Endothelial cell of umbilical vein (primary cell): ENCODE data around the gene SLC25A34. TPM values are rescaled to one million over a fixed set of nuclear protein-coding genes. Genes with fewer than 3 reads are reported as not detected.

Experiments
- BruUV-seq: library from RNA; stranded (reverse); fragments of 400-500 nt; replicated peaks from 2 replicates; lab custom pipeline; 2021; lab: Mats Ljungman, UMichigan
- CTCF ChIA-PET: fragments of 300-600, 350-600 bp; sonication (Branson Sonifier 250); formaldehyde crosslinking; loops from one replicate; lab custom pipeline; 2021; ENCODE audit warnings: antibody characterized with exemption, inconsistent platforms; lab: Charles Lee
- POLR2A ChIA-PET: fragments of 300-600, 350-600 bp; sonication (Branson Sonifier 250); formaldehyde crosslinking; loops from one replicate; lab custom pipeline; 2021; ENCODE audit warnings: antibody characterized with exemption, inconsistent platforms; lab: Charles Lee
- DNase-seq: peaks from one replicate; pipeline ENCODE4 v3.0.0-alpha.2; 2011; ENCODE audit warnings: low read depth, low spot score
- FAIRE-seq: peaks from 2 replicates; lab custom pipeline; 2011; peaks lifted over from hg19 to GRCh38; lab: Jason Lieb, UNC
- H2AFZ ChIP-seq: 2 replicates; pipeline ENCODE4 v1.6.0; 2012; ENCODE audit warnings: low read depth, low read length, control low read depth, inconsistent platforms
- H3K27ac ChIP-seq: 2 replicates; pipeline ENCODE4 v1.5.1; 2011; ENCODE audit warnings: low read depth, mild to moderate bottlenecking, control low read depth, low read length, moderate library complexity; ENCODE audit not compliant: insufficient read depth
- H3K27me3 ChIP-seq, 2 experiments: 2 replicates each; pipeline versions ENCODE4 v1.6.0 to v1.6.1; 2011; ENCODE audit warnings: low read length in 2 of 2, mixed read lengths in 1 of 2; ENCODE audit not compliant: control insufficient read depth in 2 of 2, insufficient read depth in 2 of 2
- H3K36me3 ChIP-seq, 2 experiments: 2 replicates in 1 of 2; 3 replicates in 1 of 2; pipeline ENCODE4 v1.5.1; 2011; ENCODE audit warnings: low read length in 2 of 2, mild to moderate bottlenecking in 1 of 2, moderate library complexity in 1 of 2; ENCODE audit not compliant: control insufficient read depth in 2 of 2, insufficient read depth in 2 of 2; ENCODE audit errors: extremely low read depth in 1 of 2
- H3K4me1 ChIP-seq: 3 replicates; pipeline ENCODE4 v1.5.1; 2011; ENCODE audit warnings: mild to moderate bottlenecking, low read length; ENCODE audit not compliant: control insufficient read depth, insufficient read depth; ENCODE audit errors: extremely low read depth
- H3K4me2 ChIP-seq: 2 replicates; pipeline ENCODE4 v1.6.1; 2011; ENCODE audit warnings: low read length, control low read depth, mixed read lengths; ENCODE audit not compliant: insufficient read depth
- H3K4me3 ChIP-seq, 3 experiments: fragments of 200-600 bp in 1 of 3; sonication (generic), shearing (Covaris generic) in 1 of 3; replicated peaks in 1 of 3; 2 replicates each; pipeline ENCODE4 v1.5.1; 2011 to 2016; ENCODE audit warnings: control low read depth in 3 of 3, low read length in 3 of 3, mild to moderate bottlenecking in 2 of 3, inconsistent platforms in 1 of 3, low read depth in 1 of 3, moderate library complexity in 1 of 3; ENCODE audit not compliant: insufficient read depth in 1 of 3
- H3K79me2 ChIP-seq: 2 replicates; pipeline ENCODE4 v1.6.0; 2012; ENCODE audit warnings: low read length, inconsistent platforms; ENCODE audit not compliant: control insufficient read depth, insufficient read depth
- H3K9ac ChIP-seq: replicated peaks from 2 replicates; pipeline ENCODE3; 2011; ENCODE audit warnings: low read length, control low read depth; ENCODE audit not compliant: insufficient read depth; ENCODE audit errors: extremely low read depth
- H3K9me1 ChIP-seq: replicated peaks from 3 replicates; pipeline ENCODE4 v1.6.0; 2011; ENCODE audit warnings: mild to moderate bottlenecking, low read length; ENCODE audit not compliant: control insufficient read depth, insufficient read depth; ENCODE audit errors: extremely low read depth
- H3K9me3 ChIP-seq: replicated peaks from 2 replicates; pipeline ENCODE4 v1.5.1; 2012; ENCODE audit warnings: low read length, inconsistent platforms; ENCODE audit not compliant: control insufficient read depth, insufficient read depth
- H4K20me1 ChIP-seq: replicated peaks from 2 replicates; pipeline ENCODE3; 2011; ENCODE audit warnings: mild to moderate bottlenecking, low read length; ENCODE audit not compliant: control insufficient read depth, insufficient read depth; ENCODE audit errors: extremely low read depth
- EZH2 ChIP-seq: IDR thresholded peaks from 2 replicates; pipeline ENCODE4 v1.6.1; 2012; ENCODE audit warnings: borderline replicate concordance, low read depth, mild to moderate bottlenecking, moderate library complexity, low read length, inconsistent platforms; ENCODE audit not compliant: severe bottlenecking
- FOS ChIP-seq: IDR thresholded peaks from 2 replicates; pipeline ENCODE4 v1.6.1; 2011; ENCODE audit warnings: mild to moderate bottlenecking, low read length, moderate library complexity, borderline replicate concordance; ENCODE audit not compliant: insufficient read depth
- GATA2 ChIP-seq: IDR thresholded peaks from 2 replicates; pipeline ENCODE4 v1.7.0; 2011; ENCODE audit warnings: low read depth, mild to moderate bottlenecking, moderate library complexity, mixed read lengths, low read length; ENCODE audit not compliant: insufficient read length, insufficient read depth
- JUN ChIP-seq: IDR thresholded peaks from 2 replicates; pipeline ENCODE4 v1.6.1; 2011; ENCODE audit warnings: borderline replicate concordance, low read depth; ENCODE audit not compliant: insufficient read length, insufficient read depth
- MYC ChIP-seq: IDR thresholded peaks from one replicate; pipeline ENCODE4 v1.6.1; 2011; ENCODE audit warnings: mild to moderate bottlenecking, low read depth, low read length
- POLR2A ChIP-seq: IDR thresholded peaks from 2 replicates; pipeline ENCODE4 v1.6.1; 2012; ENCODE audit warnings: low read depth, mild to moderate bottlenecking, control low read depth, low read length
- POLR2AphosphoS5 ChIP-seq: IDR thresholded peaks from 2 replicates; pipeline ENCODE4 v1.6.1; 2012; ENCODE audit warnings: low read depth, mild to moderate bottlenecking, control low read depth, low read length, moderate library complexity; ENCODE audit not compliant: insufficient read depth
- dilution Hi-C: fragments of 300-500 bp; cut with MboI; formaldehyde crosslinking; loops from one replicate; pipeline ENCODE4 v1.15.0; 2019; ENCODE audit warnings: low sequenced_read_pairs; ENCODE audit not compliant: extremely low pct_ligation_motif_present
- intact Hi-C: fragments of 100-400 bp; cut with micrococcal nuclease; formaldehyde crosslinking; loops from one replicate; pipeline ENCODE4 v1.10.0; 2022
- polyA plus RNA-seq, 4 experiments: library from polyadenylated mRNA; depleted of rRNA in 3 of 4; stranded (reverse) in 3 of 4; unstranded in 1 of 4; fragments of >200 nt; gene quantifications; 2 replicates each; pipeline versions ENCODE4 v1.2.1 to v1.2.3, GENCODE V29; 2011 to 2012; ENCODE audit warnings: missing spikeins in 1 of 4
- total RNA-seq: library from RNA; stranded (reverse); gene quantifications from 2 replicates; pipeline ENCODE4 v1.2.3, GENCODE V29; 2021
- TF ChIP-seq, protein P1 (sequence below): IDR thresholded peaks from 2 replicates; pipeline ENCODE4 v1.6.1; 2011; ENCODE audit not compliant: insufficient read depth, insufficient read length
- TF ChIP-seq, protein P2 (sequence below), 2 donors: IDR thresholded peaks; 1 replicate in 1 of 2; 2 replicates in 1 of 2; pipeline ENCODE4 v1.5.1; 2011; ENCODE audit warnings: low read length in 2 of 2, mild to moderate bottlenecking in 2 of 2, moderate library complexity in 2 of 2, control low read depth in 1 of 2, inconsistent platforms in 1 of 2, low read depth in 1 of 2; ENCODE audit not compliant: insufficient read depth in 1 of 2; ENCODE audit errors: extremely low read depth in 1 of 2

SLC25A34 gene
- total and polyA plus RNA-seq, 2 donors (not counting 3 experiments of a cell fraction or from before 2014, with no cell fraction given): 0.90 to 1.1 TPM

DNA sequence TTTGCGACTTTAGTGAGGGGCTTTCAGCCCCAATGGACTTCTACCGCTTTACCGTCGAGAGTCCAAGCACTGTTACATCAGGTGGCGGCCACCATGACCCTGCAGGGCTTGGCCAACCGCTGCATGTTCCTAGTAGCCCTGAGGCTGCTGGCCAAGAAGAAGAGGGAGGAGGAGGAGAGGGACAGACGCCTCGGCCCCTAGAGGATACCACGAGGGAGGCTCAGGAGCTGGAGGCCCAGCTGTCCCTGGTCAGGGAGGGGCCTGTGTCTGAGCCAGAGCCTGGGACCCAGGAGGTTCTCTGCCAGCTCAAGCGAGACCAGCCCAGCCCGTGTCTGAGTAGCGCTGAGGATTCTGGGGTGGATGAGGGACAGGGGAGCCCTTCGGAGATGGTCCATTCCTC is 8.6 kb upstream of the SLC25A34 start:
- dilution Hi-C loops (no loop called here), intact Hi-C loops (no loop called here)
- Histone ChIP-seq H3K27ac (no peak overlapping the region), H2AFZ (no peak overlapping the region), H3K9me3 (no peaks in the 10 kb centered on the region), H3K79me2 (no peaks in the 10 kb centered on the region), H3K27me3 (no peaks in the 10 kb centered on the region), H3K4me2 (no peak overlapping the region), H3K4me1 (no peaks in the 10 kb centered on the region), H4K20me1 (no peaks in the 10 kb centered on the region), H3K36me3 (peaks cover 9 to 65% of the 10 kb centered on the region in 2 experiments), H3K4me3 (no peak overlapping the region), H3K9me1 (no peaks in the 10 kb centered on the region), H3K9ac (no peak overlapping the region)
- TF ChIP-seq MYC (no peak), GATA2 (no peak), FOS (no peak), POLR2AphosphoS5 (no peak), POLR2A (no peak), JUN (no peak), EZH2 (no peak)
- TF ChIP-seq, protein P1, sequence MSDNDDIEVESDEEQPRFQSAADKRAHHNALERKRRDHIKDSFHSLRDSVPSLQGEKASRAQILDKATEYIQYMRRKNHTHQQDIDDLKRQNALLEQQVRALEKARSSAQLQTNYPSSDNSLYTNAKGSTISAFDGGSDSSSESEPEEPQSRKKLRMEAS: no peak
- TF ChIP-seq, protein P2, sequence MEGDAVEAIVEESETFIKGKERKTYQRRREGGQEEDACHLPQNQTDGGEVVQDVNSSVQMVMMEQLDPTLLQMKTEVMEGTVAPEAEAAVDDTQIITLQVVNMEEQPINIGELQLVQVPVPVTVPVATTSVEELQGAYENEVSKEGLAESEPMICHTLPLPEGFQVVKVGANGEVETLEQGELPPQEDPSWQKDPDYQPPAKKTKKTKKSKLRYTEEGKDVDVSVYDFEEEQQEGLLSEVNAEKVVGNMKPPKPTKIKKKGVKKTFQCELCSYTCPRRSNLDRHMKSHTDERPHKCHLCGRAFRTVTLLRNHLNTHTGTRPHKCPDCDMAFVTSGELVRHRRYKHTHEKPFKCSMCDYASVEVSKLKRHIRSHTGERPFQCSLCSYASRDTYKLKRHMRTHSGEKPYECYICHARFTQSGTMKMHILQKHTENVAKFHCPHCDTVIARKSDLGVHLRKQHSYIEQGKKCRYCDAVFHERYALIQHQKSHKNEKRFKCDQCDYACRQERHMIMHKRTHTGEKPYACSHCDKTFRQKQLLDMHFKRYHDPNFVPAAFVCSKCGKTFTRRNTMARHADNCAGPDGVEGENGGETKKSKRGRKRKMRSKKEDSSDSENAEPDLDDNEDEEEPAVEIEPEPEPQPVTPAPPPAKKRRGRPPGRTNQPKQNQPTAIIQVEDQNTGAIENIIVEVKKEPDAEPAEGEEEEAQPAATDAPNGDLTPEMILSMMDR (IDR thresholded peaks at IDR 0.05; ENCODE audit: extremely low read depth in 1 of 2, insufficient read depth in 1 of 2, low read depth in 1 of 2, low read length in 2 of 2): no peak
- DNase-seq (no peak), FAIRE-seq (no peak)
- ChIA-PET POLR2A (no interaction called here), CTCF (no interaction called here)
- no TSS peak for BruUV-seq
